GM12864 (cell line): ENCODE measurements around the gene SLC12A7.
A peak's percentile ranks its signal among the peaks of the same experiment; 100 is the strongest.

Experiments used
- DNase-seq: peaks from one replicate; pipeline ENCODE4 v3.0.0-alpha.2; 2011; ENCODE audit warnings: low read depth
- H3K4me3 ChIP-seq: 2 replicates; pipeline ENCODE4 v1.5.1; 2011; ENCODE audit warnings: mild to moderate bottlenecking, low read depth, low read length, control low read depth
- CTCF ChIP-seq: IDR thresholded peaks from 2 replicates; pipeline ENCODE4 v1.5.1; 2011; ENCODE audit warnings: low read depth, mild to moderate bottlenecking, moderate library complexity, low read length, control low read depth, inconsistent platforms; ENCODE audit errors: missing control alignments

The SLC12A7 gene

GRCh38 chr5:1010181-1010510, 101.7 kb downstream of the SLC12A7 start:
- TF ChIP-seq CTCF = no peak
- H3K4me3 ChIP-seq = no peak overlapping the region
- DNase-seq = no peak

- no peak for TF ChIP-seq CTCF
- no peak overlapping the region for H3K4me3 ChIP-seq
- no peak for DNase-seq
These were observed 102.3 kb downstream of the SLC12A7 start for GRCh38 chr5:1009359-1010180.

- no peak within 1 kb of the TSS for H3K4me3 ChIP-seq
- peak; percentile 56 for TF ChIP-seq CTCF
- DNase-seq = no peak
These were observed 103.2 kb downstream of the SLC12A7 start, which contains the start of gene NKD2 for GRCh38 chr5:1008451-1009358. TSS of gene NKD2 (plus strand) at chr5:1008802. CDS start at chr5:1009058, 256 bp downstream.

GRCh38 chr5:1007681-1008450, 104.0 kb downstream of the SLC12A7 start:
- H3K4me3 ChIP-seq = no peak overlapping the region
- DNase-seq = no peak
- no peak for TF ChIP-seq CTCF

GRCh38 chr5:1007221-1007680, 104.6 kb downstream of the SLC12A7 start:
- TF ChIP-seq CTCF = peak; percentile 11
- no peak for DNase-seq
- H3K4me3 ChIP-seq = no peak overlapping the region

GRCh38 chr5:1006656-1007071, 105.2 kb downstream of the SLC12A7 start:
- H3K4me3 ChIP-seq = no peak overlapping the region
- no peak for TF ChIP-seq CTCF
- no peak for DNase-seq
